Renal pelvis (tissue), 4 donors: ENCODE measurements around the gene CPEB3. TPM values are rescaled to one million over a fixed set of nuclear protein-coding genes. Genes with fewer than 3 reads are reported as not detected.

Experiments used
- DNase-seq: peaks from one replicate; pipeline ENCODE4 v3.0.0-alpha.2; 2013
- polyA plus RNA-seq, 3 donors: library from polyadenylated mRNA; unstranded; fragments of 120-200 nt; gene quantifications; one replicate each; pipeline ENCODE4 v1.2.1, GENCODE V29; 2013; ENCODE audit not compliant: insufficient read length in 3 of 3

The CPEB3 gene
- polyA plus RNA-seq, 3 donors = 2.7 to 3.6 (median 2.8) TPM

GRCh38 chr10:92108120-92108519 lies 182.8 kb downstream of the CPEB3 start:
- DNase-seq = no peak

- no peak for DNase-seq
Observed at GRCh38 chr10:92103376-92104090, 187.3 kb downstream of the CPEB3 start.

GRCh38 chr10:92102601-92103213 lies 188.2 kb downstream of the CPEB3 start:
- no peak for DNase-seq

- DNase-seq = no peak
Observed at GRCh38 chr10:92094960-92095359, 195.9 kb downstream of the CPEB3 start.

- no peak for DNase-seq
Observed at GRCh38 chr10:92091965-92092364, 198.9 kb downstream of the CPEB3 start.

- peak; percentile 83 for DNase-seq
Observed at GRCh38 chr10:92087750-92088395, 203.0 kb downstream of the CPEB3 start.

GRCh38 chr10:92082583-92083280 lies 208.1 kb downstream of the CPEB3 start:
- no peak for DNase-seq

- DNase-seq = no peak
Observed at GRCh38 chr10:92081641-92082040, 209.2 kb downstream of the CPEB3 start.

GRCh38 chr10:92080244-92080643 lies 210.6 kb downstream of the CPEB3 start:
- DNase-seq = no peak

GRCh38 chr10:92079003-92079402 lies 211.9 kb downstream of the CPEB3 start:
- DNase-seq = no peak

GRCh38 chr10:92076722-92077121 lies 214.2 kb downstream of the CPEB3 start:
- DNase-seq = no peak

GRCh38 chr10:92075829-92076228 lies 215.0 kb downstream of the CPEB3 start:
- no peak for DNase-seq

GRCh38 chr10:92074126-92074887 lies 216.6 kb downstream of the CPEB3 start:
- DNase-seq = no peak

GRCh38 chr10:92068900-92069299 lies 222.0 kb downstream of the CPEB3 start:
- no peak for DNase-seq

- no peak for DNase-seq
Observed at GRCh38 chr10:92066386-92066785, 224.5 kb downstream of the CPEB3 start.

- DNase-seq = no peak
Observed at GRCh38 chr10:92064506-92064905, 226.4 kb downstream of the CPEB3 start.

GRCh38 chr10:92062273-92062672 lies 228.6 kb downstream of the CPEB3 start:
- DNase-seq = no peak

- no peak for DNase-seq
Observed at GRCh38 chr10:92054807-92055206, 236.1 kb downstream of the CPEB3 start.

- no peak for DNase-seq
Observed at GRCh38 chr10:92052741-92053140, 238.1 kb downstream of the CPEB3 start.

- DNase-seq = no peak
Observed at GRCh38 chr10:92052088-92052487, 238.8 kb downstream of the CPEB3 start.

- no peak for DNase-seq
Observed at GRCh38 chr10:92047215-92047614, 243.7 kb downstream of the CPEB3 start.

GRCh38 chr10:92045641-92046106 lies 245.2 kb downstream of the CPEB3 start:
- DNase-seq = no peak
